Hematopoietic multipotent progenitor cell (in vitro differentiated cells): ENCODE measurements around the gene CTNNA3. TPM values are rescaled to one million over a fixed set of nuclear protein-coding genes. Genes with fewer than 3 reads are reported as not detected.

Experiments
- DNase-seq, 3 donors: peaks; one replicate each; pipeline ENCODE4 v3.0.0-alpha.2; 2011 to 2015; ENCODE audit warnings: low read depth in 2 of 3, low spot score in 2 of 3
- total RNA-seq: library from RNA; depleted of rRNA; stranded (reverse); fragments of >200 nt; gene quantifications from one replicate; pipeline ENCODE4 v1.2.3, GENCODE V29; 2012

CTNNA3 gene
- total RNA-seq, 1 donor = under 0.01 TPM

DNA sequence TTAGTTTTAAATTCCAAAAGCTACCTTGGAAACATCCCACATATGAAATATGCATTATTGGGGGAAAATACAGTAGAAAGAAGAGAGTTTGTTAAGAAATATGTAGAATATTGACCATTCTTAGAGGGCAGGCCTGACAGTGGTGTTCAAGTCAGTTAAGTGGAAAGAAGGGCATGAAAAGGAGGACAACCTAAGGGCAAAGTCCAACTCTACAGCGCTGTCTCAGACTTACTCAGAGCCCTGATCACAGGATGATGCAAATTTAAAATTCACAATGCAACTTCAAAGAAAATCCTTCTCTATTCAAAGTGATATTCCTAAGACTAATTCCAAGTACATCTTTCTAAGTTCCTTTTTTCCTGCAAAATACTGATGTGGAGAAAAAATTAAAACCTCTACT lies 909.3 kb downstream of the CTNNA3 start:
- DNase-seq = no peak

DNA sequence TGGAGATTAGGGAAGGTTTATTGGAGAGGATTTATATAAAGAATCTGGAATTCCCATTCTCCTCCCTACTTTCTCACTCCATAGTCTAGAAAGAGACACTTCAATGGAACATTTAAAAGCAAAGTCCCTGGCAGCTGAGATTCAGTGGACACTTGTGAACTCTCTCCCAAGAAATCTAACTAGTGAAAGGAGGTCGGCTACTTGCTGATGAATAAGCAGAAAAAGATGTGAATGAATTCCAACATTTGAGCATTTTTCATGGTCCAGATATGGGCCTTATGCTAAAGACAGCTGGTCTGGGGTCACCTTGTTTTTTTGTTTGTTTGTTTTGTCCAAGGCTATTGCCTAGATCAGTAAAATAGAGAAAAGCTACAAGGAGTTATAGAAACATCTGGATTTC lies 911.2 kb downstream of the CTNNA3 start:
- no peak for DNase-seq

DNA sequence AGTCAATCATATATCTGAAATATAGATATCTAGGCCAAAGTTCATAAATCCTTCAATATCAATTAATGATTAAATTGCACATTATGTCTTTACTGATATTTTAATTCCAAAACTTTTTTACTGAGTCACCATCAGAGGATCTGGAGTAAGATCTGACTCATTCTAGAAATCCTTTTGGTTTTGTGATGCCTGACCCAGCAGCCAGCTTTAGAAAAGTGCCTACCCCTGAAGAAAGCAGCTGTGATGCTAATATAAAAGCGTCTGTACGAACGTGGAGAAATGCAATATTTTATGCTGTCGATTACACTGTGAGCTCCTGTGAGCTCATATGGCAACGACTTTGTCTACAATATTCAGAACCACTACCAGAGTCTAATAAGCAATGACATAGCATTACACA lies 912.7 kb downstream of the CTNNA3 start:
- DNase-seq = no peak

DNA sequence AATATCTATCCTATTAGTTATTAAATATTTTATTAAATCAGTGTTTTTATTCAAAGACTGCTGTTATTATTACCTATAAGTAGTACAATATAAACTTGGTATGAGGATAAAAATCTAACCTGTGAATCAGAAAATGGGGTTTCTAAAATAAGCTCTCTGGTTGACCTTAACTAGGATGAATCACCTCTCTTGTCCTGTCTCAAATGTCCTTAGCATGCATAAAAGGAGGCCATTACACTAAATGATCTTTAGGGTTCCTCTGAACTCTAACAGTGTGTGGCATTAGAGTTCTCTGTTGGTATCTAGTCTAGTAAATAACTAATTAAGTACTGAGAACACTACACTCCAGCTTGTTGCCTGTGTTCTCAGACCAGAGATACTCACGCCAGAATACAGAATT lies 913.2 kb downstream of the CTNNA3 start:
- DNase-seq = no peak

DNA sequence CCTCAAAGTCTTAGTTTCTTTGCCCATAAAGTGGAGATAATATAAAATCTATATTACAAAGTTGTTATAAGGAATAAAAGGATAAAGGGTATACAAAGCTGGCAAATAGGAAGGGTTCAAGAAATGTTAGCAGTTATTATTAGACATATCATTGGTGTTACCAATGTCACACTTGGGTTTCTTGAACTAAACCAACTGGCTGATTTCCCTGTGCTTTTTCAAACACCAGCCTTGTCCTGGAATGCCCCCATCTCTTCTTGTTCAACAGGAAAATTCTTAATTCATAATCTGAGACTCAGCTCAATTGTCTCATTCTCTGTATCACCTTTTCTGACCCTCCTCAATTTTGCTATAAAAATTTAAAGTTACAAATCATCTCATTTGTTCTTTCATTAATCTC lies 913.9 kb downstream of the CTNNA3 start:
- no peak for DNase-seq

DNA sequence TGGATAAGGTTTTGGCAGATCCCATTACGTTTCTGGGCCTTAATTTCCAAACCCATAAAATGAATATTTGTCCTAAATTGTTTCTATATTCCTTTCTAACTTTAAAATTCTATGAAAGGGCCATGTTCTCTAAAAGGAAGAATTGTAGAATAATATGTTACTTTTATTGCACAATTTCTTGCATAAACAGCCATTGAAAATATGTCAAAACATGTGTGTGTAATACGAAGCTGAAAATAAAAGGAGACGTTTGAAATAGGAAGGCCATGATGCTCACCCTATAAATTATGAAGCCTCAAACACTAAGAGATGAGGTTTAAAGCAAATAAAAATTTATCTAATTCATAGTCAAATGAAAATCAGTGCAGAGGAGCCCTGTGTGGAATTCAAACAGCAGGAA lies 915.2 kb downstream of the CTNNA3 start:
- no peak for DNase-seq

DNA sequence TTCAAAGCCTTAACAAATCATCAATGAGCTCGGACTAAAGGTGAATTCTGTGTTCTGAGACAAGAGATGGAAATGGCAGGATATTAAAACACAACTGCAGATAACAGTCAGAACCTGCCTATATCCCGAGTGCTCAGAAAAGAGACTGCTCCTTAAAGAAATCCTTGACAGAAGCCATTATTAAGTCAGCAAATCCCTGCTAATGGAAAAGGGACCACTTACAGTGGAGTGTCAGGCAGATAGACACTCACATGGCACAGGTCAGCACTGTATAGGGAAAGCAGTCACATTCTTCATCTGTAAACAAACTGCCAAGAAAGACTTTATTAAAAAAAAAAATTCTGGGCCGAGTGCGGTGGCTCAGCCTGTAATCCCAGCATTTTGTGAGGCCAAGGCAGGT lies 917.6 kb downstream of the CTNNA3 start:
- DNase-seq = no peak

DNA sequence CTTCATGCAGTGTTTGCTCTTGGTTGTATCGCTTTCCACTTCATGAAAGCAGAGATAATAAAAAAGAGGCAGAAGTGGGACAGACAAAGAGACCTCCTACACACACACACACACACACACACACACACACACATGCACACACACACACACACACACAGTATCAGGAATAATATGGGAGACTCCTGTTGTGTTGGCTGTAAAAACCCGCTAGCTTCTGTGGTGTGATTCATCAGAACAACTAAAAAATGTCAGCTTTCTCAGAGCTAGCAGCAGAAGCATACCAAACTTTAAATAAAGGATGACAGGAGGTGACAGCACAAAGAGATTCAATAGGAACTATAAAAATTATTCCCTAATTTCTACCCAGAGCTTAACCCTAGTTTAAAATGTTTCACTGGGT lies 918.3 kb downstream of the CTNNA3 start:
- no peak for DNase-seq

DNA sequence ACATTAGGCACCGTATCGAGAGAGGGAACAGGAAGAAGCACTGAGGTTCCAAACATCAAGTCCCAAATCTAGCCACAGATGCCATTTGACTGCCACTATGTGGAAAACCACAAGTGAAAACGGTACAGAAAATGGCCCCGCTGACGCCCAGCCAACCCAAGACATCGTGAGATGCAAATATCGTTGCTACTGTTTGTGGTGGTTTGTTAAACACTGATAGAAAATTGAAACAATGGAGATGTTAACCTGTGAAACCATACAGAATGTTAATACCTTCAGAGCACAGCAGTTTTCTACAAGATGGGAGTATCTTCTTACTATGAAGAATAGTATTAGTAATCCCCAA lies 922.5 kb downstream of the CTNNA3 start:
- no peak for DNase-seq

DNA sequence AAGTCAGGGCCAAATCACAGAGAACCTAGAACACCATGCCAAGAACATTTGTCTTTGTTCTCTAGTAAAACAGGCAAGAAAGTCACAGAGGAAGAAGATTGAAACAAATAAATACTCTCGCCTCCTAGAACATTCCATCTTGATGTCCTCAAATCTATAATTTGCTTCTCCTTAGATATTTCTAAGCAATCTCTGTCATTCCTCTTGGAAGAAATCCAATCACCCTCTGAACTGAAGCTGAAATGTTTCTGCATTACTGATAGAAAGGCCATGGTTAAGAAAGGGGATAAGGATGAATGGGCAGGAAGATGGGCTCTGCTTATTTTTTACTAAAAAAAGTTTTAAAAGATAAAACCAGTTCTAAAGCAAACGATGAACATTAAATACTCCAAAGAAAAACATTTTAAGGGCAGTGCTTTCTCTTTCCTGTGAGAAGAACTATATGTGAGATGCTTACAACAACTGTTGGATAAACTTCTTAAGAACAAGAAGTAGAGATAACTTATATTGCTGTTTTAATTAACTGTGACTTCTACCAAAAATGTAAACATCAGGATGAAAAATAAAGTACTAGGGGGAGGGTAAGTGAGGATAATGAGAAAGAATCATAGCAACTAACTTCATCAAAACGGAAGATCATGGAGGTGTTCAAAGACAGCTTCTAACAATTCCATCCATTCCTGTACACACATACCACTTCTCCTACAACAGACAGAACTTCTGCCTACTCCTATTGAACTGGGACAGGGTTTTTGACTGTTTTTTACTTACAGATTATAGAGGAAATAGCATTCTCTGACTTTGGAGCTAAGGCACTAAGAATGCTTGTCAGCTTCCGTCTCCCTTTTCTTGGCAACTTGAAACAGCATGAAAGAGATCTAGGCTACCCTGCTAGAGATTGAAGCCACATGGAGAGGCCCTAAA lies 923.2 kb downstream of the CTNNA3 start:
- DNase-seq = no peak

DNA sequence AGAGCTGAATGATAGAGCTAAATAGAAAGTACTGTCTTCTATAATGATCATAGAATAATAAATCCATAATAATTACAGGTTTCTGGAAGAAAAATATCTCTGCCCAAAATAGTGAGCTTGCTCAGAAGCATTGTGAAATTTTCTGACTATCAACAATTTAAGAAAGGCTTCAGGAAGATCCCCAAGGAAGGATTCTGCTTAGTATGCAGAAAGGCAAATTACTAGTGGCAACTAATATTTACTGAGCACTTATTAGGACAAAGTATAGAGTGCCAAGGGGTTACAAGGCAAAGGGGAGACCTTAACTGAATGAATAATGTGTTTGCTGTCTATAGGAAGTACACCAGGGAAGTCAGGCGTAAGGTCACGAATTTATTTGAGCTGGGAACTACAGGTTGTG lies 928.3 kb downstream of the CTNNA3 start:
- no peak for DNase-seq

DNA sequence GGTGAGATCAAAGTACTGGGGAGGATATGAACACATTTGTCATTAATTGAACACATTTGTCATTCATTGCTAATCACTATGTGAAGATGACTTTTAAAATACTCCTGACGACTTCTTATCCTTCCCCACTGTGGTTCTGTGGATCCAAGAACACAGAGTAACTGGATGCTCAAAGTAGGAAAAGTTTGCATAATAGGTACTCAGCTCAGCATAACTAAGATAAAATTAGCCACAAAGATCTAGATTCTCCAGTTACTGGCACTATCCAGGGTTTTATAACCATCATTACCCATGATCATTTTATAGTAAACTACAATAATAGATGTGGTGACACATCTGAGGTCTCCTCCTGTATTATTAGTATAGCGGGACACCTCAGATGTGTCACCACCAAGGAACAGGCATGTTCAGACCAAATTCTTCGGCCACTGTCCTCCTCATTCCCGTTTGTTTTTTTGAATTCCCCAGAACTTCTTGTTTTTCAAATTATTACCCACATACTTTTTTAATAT lies 933.7 kb downstream of the CTNNA3 start:
- DNase-seq = no peak

DNA sequence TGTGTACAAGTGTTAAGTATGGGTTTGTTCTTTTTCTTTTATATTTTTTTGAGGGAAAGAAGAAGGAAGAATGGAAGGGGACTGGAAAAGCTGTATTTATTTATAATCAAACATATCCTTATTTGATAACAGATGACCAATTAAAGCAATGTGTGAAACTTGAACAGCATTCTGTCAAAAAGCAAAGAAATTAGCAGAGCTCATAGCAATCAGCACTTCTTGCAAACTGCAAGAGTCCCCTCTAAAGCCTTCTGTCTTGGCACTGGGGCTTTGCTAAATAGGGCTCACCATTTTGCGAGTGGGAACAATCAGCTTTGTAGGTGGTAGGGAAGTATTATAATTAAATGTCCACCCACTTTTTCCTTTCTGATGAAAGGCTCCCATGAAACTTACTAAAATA lies 935.1 kb downstream of the CTNNA3 start:
- DNase-seq = no peak

DNA sequence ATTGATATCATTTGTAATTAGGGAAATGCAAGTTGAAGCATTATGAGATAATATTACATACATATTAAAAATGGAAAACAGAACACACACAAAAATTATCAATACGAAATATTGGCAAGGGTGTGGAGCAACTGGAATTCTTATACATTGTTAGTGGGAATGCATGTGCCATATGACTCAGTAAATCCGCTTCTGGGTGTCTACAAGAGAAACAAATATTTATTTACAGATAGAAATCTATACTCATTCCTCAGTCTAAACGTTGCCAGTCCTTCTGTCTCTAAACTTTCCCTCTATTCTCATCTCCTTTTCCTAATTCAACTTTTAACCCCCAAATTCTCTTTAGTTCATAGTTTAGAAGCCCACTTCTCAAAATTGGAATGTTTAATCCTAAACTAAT lies 940.5 kb downstream of the CTNNA3 start:
- no peak for DNase-seq

DNA sequence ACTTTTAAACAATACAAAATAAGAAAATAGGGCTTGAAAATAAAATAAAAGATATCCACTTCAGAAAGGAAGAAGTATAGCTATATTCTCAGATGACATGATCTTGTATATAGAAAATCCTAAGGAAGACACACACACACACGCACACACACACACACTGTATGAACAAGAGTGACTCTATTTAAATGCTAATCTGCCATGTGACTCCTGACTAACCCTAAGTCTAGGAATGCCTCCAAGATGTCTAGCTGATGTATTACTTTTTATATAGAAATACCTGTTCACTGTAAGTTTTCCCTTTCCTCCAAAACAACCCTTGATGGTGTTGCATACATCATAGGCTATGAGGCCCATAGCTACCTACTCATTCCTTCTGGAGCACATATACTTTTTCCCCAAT lies 943.3 kb downstream of the CTNNA3 start:
- DNase-seq = no peak

DNA sequence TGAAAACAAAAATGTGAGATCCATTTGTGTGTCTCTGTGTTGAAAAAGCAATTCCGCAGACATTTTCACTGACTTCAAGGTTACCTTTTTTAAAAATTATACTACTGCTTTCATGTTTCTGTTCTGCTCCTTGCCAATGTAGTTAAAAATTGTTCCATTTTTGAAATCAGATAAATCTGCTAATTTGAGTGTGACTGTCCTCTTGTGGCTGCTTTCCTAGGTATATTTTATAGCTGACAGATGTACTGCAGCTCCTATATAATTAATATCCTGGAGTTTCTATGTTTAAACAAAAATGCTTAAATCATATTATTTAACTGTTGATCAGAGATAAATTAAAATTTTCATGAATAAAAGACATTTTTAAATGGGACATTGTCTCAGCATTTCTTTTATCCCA lies 947.8 kb downstream of the CTNNA3 start:
- DNase-seq = no peak

DNA sequence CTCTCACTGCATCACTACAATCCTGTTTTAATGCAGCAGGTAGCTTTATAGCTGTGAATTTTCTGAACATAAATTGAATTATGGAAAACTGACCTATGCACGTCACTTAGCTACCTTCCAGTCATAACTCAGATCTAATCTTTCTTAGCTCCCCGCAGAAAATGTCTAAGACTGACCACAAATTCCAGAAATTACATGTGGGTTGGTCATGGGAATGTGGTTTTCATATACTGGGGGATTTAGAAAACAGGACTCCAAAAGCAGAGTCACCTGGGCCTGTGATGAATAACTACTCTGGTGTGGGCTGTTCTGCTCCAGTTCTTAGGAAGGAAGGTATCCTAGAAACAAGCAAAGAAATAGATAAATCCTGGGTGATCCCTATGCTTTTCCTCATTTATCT lies 948.5 kb downstream of the CTNNA3 start:
- no peak for DNase-seq

DNA sequence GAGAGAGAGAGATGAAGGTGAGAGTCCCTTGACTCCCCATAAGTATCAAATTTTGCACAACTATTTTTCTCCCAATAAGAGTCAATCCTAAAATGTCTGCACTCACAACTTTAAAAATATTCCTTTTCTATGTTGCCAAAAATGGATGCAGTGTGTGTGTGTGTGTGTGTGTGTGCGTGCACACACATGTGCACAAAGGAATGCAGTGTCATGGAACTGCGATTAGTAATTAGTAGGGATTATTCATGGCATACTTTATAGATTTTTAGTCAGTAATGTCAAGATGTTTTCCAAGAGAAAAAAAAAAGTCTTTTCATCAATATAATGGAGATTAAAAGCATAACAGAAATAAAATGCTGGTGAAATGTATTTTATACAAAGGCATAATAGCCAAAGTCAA lies 949.3 kb downstream of the CTNNA3 start:
- no peak for DNase-seq

DNA sequence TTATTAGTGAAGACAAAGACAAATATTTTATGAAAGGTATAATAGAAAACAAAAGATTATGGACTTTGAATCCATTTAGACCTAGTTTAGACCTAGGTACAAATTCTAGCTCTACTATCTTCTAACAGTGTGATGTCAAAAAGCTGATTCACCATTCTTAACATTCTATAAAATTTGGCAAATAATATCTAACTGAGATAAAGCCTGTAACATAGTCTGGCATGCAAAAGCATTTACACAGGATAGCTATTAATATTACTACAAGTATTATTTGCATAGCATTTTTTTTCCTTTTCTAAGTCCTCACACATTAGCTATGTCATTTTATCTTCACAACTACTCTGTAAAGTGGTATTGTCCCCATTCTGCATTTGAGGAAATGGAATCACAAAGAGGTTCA lies 949.7 kb downstream of the CTNNA3 start:
- no peak for DNase-seq

DNA sequence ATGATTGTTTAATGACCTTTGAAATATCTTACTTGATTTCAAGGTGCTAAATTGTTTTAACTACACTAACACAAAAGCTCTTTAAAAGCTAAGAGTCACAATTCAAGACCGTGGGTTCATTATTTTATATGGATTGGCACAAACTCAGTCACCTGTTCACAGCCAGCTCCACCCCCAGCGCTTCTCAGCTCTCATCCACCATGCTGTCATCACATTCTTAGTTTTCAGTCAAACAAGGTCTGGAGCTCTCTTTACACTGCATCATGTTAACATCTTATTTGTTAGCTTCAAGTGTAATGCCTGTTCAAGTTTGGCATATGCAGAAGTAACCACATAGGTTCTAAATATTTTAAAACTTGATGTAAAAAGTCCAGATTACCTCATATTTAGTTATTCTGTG lies 951.1 kb downstream of the CTNNA3 start:
- no peak for DNase-seq

DNA sequence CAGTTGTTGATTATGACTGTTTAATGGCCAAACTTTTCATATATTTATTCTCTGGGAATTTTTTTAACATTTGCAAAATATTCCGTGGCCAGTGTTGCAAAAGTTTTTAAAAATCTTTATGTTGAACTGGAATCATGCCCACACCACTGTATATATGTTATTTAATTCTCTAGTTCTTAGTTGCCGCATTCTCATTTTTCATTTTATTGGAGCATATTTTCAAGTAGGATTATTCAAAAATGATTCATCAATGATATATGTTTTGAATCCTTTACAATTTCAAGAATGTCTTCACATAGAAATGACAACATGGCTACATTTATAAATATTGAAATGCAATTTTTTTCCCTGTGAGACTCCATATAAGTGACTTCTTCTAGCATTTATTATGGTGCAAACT lies 958.8 kb downstream of the CTNNA3 start:
- no peak for DNase-seq

DNA sequence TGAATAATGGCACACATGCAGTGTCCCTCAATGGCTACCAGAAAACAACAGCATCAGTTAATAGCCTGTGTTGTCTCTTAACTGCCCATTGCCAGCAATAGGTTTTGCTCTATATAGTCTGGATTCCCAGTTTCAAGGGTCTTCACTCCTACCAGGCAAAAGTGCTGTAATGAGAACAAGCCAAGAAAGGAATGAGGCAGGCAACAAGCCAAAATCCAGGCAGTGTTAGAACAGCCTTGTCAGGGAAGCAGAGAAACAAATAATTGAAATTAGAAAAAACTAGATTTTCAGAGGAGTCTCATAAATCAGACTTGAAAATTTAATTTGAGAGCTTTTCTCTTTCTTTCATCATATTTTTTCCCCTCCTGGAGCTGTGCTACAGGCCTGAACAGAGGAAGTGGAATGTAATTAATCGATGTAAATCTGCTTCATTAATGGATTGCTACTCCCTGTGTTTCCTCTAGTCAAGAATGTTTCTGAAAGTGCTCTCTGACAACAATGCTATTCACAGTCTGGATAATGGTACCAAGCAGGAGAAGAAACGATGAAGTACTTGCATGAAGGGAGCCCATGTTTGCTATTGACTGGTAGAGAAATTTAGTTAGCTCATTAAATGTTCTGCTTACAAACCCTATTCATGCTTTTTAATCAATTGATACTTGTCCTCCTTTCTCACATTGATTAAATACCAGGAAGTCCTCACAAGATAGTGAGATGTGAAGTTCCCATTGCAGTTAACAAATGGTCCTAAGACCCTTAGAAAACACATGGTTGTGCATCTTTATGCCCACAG lies 972.2 kb downstream of the CTNNA3 start:
- no peak for DNase-seq
